NCI-H2227 treated with DMSO at 0.1 percent for 48 hours (cell line): ENCODE measurements around the gene ULK4.
"Not testable (repeated sequence)": the region's sequence is repeated elsewhere in the genome, so short reads cannot be mapped to it uniquely, and the experiment has no call there.

Experiments
- DNase-seq: peaks from one replicate; lab custom pipeline; 2025; lab: John Stamatoyannopoulos, UW

ULK4 gene

DNA sequence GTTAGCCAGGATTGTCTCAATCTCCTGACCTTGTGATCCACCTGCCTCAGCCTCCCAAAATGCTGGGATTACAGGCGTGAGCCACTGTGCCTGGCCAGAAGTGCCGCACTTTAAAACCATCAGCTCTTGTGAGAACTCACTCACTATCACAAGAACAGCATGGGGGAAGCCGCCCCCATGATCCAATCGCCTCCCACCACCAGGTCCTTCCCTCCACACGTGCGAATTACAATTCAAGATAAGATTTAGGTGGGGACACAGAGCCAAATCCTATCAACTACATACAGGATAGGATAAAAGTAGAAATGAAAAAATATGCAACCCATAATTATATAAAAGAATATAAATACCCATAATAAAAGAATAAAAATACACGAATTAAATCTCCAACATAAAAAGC is 199.0 kb downstream of the ULK4 start:
- DNase-seq, result not testable (repeated sequence)

DNA sequence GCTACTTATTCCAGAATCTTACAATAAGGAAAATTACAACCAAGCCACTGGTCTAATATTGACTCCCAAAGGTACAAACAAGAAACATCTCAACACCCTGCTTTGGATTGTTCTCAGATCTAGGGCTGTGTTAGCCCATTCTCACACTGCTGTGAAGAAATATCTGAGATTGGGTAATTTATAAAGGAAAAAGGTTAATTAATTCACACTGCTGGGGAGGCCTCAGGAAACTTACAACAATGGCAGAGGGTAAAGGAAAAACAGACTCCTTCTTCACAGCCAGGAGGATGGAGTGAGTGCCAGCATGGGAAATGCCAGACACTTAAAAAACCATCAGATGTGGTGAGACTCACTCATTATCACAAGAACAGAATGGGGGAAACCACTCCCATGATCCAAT is 208.3 kb downstream of the ULK4 start:
- DNase-seq, result no peak

DNA sequence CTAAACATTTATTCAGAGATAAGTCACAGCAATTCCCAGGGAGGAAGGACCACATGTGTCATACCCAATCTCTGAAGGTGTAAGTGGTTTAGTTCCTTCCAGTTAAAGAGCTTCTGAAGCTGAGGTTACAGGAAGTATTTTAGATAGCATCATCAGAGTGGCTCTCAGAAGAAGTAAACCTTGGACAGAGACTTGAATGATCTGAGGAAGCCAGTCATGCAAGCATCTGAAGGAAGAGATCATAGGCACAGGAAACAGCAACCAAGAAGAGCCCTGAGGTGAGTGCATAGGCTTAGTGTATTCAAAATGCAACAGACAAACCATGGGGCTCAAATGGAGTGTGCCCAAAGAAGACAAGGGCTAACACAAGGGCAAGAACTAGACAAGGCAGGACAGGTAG is 210.3 kb downstream of the ULK4 start:
- no peak for DNase-seq

DNA sequence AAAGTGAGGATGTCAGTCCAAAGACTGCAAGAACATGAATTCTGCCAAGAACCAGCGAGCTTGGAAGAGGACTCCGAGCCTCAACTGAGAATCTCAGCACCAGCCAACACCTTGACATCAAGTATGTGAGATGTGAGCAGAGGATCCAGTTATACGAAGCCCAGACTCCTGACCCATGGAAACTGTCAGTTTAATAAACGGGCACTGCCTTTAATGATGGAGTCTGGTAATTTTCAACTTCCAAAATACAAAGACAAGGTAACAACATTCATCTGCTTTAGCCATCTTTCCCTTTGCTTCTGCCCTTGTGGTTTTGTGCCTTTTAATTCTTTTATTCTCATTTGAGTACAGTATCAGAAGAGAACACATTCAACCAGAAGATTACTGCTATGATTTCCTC is 211.9 kb downstream of the ULK4 start:
- no peak for DNase-seq

DNA sequence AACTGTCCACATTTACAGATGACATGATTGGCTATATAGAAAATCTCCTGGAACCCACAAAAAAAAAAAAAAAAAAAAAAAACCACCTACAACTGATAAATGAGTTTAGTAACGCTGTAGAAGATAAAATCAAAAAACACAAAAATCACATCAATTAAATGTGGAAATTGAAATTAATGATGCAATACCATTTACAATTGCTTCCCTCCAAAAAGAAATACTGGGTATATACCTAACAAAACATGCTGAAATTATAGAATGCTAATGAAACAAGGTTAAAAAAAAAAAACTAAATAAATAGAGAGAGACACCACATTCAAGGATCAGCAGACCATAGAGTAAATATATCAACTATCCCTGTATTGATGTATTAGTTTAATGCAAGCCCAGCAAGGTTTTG is 215.7 kb downstream of the ULK4 start:
- DNase-seq, result no peak

DNA sequence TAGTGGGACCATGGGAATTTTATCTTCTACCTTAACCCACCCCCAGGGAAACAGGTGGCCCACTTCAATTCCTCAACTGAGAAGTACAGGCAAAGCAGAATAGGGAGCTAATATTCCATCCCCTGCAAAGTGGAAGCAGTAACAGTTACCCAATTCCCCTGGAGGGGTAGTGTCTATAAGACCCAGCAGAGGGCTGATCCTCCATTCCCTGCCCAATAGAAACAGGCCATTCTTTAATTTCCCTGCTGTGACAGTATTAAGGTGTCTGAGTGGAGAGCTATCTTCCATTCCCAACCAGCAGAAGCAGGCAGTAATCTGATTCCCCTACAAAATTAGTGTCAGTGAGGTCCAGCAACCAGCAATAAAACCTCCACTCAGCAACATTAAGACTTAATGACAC is 219.8 kb downstream of the ULK4 start:
- DNase-seq, result no peak

DNA sequence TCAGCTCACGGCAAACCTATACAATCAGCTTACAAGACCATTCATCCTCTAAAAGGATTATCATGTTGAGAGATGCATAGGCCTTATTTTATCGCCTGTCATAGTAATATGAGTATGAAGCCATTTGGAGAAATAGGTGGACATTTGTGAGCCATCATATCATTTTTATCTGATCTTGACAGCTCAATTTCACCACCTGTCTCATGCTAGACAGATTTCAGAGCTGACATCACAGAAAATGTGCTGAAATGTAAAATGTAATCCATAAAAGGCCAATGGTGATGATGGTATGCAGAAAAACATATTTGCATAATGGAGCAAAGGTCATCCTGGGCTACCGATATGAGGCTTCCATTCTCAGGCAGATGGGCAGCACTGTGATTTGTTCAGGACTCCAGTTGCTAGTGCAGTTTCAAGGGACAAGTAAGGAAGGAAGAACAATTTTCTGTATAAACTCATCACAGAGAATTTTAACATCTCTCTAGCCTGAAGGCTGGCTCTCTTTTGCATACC is 221.5 kb downstream of the ULK4 start:
- no peak for DNase-seq

DNA sequence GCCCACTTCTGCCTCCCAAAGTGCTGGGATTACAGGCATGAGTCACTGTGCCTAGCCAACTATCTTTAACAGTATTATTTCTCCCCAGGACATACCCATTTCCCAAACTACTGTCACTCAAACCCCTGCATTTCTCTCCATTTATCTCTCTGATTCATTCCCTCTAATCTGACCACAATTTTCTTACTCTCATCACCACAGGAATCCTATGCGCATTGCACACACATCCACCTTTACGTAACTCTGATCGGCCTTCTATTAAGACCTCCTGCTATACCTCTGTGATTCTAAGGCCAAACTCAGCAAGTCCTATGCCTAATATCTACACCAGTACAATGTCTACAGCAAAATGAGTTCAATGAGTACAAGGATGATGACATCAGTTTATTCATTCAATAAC is 235.0 kb downstream of the ULK4 start:
- DNase-seq, result no peak

DNA sequence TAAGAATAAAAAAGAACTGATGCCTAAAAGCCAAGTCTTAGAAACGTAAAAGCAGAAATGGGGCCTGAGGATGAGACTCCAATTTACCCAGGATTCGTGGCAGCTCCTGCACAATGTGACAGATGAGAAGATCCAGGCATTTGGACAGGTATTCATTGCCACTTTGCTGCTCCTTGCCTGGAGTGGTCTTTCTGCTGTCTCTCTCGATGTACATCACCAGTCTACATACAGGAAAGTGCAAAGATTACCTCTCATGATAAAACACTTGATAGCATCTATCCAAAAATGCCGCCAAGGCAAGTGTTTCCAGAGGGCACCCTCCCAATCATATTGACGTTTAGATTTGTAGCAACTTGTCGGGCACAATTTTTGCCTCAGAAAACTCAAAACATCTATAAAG is 244.3 kb downstream of the ULK4 start:
- DNase-seq, result no peak

DNA sequence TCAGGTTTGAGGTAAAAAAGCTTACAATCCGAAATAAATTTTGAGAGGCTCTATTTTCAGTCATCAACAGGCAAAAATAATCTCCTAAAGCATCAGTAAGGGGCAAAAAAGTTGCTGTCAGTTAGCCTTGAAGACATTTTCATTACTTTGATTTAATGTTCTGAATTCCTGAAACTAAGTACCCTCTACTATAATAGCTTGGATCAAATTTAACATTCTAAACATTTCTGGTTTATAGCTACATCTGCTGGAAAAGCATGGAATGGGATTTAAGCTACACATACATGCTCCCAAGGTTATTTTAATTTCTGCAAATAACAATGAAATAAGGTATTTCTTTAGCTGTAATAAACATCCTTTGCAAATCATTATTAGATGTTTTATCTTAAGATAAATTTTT is 245.4 kb downstream of the ULK4 start:
- DNase-seq, result no peak

DNA sequence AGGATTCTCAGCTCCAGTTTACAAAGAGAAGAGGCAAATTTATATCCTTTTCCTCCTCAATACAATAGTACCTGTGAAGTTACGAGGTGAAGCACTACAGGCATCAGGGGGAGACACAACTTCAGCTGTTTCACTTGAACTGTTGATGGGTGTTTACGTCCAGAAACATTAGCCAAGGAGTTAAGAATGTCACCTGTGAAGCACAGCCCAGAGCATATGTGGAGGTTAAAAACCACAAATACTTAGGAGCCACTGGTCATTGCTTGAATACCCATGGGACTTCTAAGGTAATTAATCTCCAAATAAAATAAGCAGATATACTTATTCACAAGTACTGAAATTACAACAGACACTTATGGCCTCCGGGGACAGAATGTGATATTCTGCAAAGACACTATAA is 246.5 kb downstream of the ULK4 start:
- no peak for DNase-seq

DNA sequence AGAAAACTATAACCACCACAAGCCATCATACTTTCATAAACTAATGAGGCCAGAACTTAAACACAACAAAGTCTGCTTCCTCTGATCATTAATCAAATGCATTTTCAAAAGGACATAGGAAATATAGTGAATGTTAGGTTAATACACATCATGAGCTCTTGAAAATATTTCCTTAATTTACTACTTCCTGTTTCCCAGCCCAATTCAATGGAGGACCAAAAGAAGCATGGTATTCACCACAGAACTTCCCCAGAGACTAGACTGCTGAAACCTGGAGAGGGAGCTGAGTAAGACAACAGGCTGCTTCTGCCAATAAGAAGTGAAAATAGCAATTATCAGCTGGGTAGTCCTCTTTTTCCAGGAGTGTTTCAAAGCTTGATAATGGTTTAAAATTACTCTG is 250.3 kb downstream of the ULK4 start:
- DNase-seq, result no peak

DNA sequence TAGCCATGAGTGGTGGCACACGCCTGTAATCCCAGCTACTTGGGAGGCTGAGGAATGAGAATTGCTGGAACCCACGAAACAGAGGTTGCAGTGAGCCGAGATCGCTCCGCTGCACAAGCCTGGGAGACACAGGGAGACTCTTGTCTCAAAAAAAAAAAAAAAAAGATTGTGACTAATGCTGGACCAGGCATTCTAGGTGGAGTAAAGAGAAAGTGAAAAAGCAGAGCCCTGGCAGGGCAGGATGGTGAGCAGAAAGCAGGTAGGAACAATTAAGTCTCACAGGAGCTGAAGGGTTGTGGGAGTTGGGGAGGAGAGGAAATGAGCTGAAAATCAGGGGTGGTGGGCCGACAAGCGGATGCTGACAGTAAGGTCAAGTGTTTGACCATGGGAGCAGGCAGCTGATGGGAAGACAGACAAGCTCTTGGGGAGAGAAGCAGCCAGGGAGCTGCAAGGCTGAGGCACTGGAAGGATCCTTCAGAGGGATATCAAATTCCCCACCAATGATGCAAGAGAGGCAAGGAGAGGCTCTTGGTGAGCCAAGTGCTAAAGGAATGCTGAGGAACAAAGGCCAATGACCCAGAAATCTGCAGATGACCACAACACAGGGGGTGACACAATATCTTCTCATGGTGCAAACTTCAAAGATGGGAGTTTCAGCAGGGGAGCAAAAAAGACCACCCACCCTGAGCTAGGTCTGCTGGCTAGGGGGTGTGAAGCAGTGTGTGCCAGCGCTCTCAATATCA is 251.1 kb downstream of the ULK4 start:
- DNase-seq, result no peak

DNA sequence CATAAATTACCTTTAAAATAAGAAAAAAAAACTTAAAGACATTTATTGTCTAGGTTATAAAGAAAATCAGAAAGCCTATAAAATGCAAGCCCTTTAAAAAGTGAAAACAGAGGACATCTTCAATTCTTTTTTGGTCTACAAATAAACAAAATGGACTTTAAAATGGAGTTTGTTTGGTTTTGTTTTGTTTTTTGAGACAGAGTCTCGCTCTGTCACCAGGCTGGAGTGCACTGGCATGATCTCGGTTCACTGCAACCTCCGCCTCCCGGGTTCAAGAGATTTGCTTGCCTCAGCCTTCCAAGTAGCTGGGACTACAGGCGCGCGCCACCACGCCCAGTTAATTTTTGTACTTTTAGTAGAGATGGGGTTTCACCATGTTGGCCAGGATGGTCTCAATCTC is 252.7 kb downstream of the ULK4 start:
- not testable (repeated sequence) for DNase-seq

DNA sequence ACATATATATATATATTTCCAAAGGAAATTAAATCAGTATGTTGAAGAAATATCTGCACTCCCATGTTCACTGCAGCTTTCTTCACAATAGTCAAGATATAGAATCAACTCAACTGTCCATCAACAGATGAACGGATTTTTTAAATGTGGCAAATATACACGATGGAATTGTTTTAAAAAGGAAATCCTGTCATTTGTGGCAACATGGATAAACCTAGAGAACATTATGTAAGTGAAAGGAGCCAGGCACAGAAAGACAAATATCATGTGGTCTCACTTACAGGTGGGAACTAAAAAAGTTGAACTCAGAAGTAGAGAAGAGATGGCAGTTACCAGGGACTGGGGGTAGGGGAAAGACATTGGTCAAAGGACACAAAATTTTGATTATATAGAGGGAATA is 253.7 kb downstream of the ULK4 start:
- no peak for DNase-seq

DNA sequence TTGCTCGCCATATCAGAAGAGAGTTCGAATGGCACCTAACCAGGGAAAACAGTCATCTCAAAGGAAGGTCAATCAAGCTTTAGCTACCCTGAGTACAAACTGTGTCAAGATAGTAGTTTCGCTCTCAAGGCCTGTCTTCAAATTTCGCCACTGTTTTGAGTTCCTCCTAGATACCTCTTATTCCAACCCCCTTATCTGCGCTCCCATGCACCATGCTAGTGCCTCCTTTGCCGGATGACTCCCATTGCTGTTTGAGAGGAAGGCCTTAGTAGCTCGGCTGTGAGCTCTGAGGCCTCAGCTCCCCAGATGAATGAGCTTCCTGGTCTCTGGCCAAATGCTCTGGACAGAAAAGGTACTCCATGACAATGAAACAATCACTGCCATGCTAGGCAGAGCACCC is 256.0 kb downstream of the ULK4 start:
- DNase-seq, result no peak

DNA sequence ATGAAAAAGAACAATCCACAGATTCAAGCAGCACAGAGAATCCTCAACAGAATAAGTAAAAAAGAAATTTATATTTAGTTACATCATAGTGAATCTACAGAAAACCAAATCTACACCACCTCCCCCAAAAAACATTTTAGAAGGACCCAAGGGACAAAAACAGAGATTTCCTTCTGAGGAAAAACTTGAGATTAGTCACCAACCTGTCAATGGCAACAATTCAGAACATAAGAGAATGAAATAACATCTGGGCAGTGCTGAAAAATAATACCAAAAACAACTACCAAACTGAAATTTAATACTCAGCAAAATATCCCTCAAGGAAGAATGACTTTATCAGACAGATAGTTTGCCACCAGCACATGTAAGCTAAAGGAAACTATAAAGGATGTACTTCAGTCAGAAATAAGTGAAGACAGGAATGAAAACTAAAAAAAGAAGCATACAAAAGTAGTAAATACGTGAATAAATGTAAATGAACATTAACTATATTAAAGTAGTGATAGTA is 260.7 kb downstream of the ULK4 start:
- DNase-seq, result no peak

DNA sequence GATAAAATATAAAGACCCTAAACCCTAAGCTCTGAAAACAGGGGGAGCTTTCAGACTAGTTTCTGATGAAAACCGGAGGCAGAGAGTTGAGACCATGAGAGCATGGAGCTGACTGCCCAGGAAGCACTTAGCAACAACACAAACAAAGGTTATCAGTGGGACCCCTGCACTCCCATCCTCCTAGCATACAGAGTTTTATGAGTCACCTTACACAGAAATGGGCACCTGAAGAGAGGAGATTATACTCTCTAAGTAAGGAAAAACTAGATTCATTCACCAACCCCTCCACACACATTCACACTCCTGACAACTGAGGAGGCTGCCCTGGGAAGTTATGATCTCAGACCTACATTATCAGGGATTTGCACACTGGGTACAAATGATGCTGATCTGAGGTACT is 261.7 kb downstream of the ULK4 start:
- DNase-seq, result no peak

DNA sequence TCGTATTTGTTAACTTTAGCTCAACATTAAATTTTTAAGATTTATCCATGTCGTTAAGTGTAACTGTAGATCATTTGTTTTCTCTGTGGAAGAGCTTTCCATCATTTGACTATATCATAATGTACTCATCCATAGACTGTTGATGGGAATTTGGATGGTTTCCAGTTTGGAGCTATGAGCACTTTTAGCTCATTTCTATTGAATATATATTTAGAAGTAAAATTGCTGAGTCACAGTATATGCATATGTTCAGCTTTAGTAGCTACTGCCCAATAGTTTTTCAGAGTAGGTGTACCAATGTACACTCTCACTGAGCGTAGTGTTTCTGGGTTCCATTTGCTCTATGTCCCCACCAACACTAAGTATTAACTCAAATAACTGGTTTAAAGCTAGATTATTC is 263.0 kb downstream of the ULK4 start:
- DNase-seq, result no peak

DNA sequence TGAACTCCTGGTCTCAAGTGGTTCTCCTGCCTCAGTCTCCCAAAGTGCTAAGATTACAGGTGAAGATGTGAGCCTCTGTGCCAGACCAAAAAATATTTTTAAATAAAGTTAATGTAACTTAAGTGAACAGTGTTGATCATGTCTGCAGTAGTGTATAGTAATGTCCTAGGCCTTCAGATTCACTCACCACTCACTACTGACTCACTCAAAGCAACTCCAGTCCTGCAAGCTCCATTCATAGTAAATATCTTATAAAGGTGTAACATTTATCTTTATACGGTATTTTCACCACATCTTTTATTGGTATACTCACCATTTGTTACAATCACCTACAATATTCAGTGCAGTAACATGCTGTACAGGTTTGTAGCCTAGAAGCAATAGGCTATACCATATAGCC is 264.2 kb downstream of the ULK4 start:
- DNase-seq, result no peak

DNA sequence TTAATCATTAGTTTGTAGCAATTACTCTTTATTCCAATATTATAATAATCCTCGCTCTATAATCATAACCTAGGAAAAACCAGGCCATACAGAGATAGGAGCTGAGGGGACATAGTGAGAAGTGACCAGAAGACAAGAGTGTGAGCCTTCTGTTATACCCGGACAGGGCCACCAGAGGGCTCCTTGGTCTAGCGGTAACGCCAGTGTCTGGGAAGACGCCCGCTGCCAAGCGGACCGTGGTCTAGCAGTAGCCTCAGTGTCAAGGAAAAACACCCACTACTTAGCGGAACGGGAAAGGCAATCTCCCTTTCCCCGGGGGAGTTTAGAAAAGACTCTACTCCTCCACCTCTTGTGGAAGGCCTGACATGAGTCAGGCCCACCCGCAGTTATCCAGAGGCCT is 266.1 kb downstream of the ULK4 start:
- not testable (repeated sequence) for DNase-seq

DNA sequence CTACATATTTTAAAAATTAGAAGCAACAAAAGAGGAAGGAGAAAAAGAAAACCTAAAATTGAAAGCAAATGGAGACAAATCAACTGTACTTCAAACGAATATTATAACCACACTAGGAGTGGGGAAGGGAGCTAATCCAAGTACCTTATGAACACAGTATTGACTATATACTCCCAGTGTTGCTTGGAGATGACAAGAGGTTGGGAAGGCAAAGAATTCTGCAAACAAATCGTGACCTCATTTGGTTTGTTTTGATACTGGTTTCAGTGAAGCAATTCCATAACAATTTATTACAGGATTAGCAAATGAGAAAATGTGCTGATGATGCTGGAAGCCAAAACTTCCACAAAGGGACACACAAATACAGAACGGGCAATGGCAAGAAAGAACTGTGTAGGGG is 268.1 kb downstream of the ULK4 start:
- no peak for DNase-seq

DNA sequence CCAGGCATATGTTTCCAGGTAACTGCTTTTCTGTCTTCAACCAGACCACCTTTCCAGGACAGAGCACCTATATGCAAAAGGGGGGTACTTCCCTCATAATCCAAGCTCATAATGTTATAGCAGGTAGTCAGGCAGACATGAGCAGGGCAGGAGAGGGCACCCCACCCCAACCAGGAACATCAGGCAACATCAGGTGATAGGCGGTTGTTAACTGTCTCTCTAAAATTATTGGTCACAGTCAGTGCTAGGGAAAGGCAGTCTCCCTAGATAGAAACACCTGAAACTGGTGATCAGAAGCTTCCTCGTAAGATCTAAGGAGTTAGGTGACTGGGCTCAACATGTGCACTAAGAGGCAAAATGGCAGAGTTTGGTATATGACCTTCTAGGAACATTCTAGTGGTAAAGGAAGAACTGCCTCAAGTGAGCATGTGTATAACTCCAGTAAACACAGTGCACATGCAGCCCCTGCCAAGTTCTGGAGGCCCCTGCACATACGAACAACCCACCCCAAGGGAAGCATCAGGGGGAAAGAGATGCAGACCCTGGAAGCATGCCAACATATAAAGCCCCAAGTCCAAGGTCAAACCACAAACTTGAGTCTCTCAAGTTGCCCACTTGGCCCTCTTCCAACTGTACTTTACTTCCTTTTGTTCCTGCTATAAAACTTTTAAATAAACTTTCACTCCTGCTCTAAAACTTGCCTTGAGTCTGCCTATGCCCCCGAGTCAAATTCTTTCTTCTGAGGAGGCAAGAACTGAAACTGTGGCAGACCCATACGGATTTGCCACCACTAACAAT is 270.9 kb downstream of the ULK4 start:
- no peak for DNase-seq
